Mucosa of descending colon (tissue), 3 donors: ENCODE data around the gene SERPINB5. TPM values are rescaled to one million over a fixed set of nuclear protein-coding genes. Genes with fewer than 3 reads are reported as not detected.

Experiments used
- ATAC-seq: fragments of 200-7000 bp; cut with Tn5 transposase; one replicate; pipeline ENCODE4 v1.9.1; 2020; ENCODE audit warnings: mild to moderate bottlenecking, moderate library complexity
- DNase-seq, 3 donors: peaks; one replicate each; pipeline ENCODE4 v3.0.0-alpha.2; 2020
- H3K36me3 ChIP-seq: fragments of 200-600 bp; one replicate; pipeline ENCODE4 v1.8.0; 2021; ENCODE audit warnings: low read depth, mild to moderate bottlenecking
- H3K4me1 ChIP-seq: fragments of 200-600 bp; one replicate; pipeline ENCODE4 v1.8.0; 2021; ENCODE audit warnings: low read depth, mild to moderate bottlenecking
- H3K4me3 ChIP-seq: fragments of 200-600 bp; one replicate; pipeline ENCODE4 v1.8.0; 2021; ENCODE audit warnings: mild to moderate bottlenecking
- H3K9me3 ChIP-seq: fragments of 200-600 bp; one replicate; pipeline ENCODE4 v1.8.0; 2021; ENCODE audit warnings: mild to moderate bottlenecking
- intact Hi-C, 2 donors: fragments of 100-400 bp; cut with DNase I in 1 of 2; cut with micrococcal nuclease in 1 of 2; formaldehyde crosslinking; loops; one replicate each; pipeline versions ENCODE4 v1.11.0 to v1.11.1; 2022; cut with DNase I, micrococcal nuclease
- long read RNA-seq, 2 donors: library from polyadenylated mRNA; unstranded; transcript quantifications; one replicate each; pipeline ENCODE4 v2.0.0, GENCODE V29; 2019 to 2021
- total RNA-seq, 3 donors: library from RNA; stranded (reverse); fragmentation: NEBNext Ultra II Directional in 2 of 3; extraction: Animal tissue kit (Norgen Biotek cat#: 25700) in 2 of 3; gene quantifications; one replicate each; pipeline versions ENCODE4 v1.2.1 to v1.2.4, GENCODE V29; 2021 to 2023
- TF ChIP-seq, protein P1 (sequence below): fragments of 200-600 bp; IDR thresholded peaks from one replicate; pipeline ENCODE4 v1.8.0; 2022; ENCODE audit warnings: antibody characterized with exemption, mild to moderate bottlenecking
- donor health status: DM: no; HTN: no; CAD: no; lungs with moderate emphysema.
- donor health status: DM: no; HTN: no; CAD: no.
- donor health status: DM: no; HTN: yes; CAD: no.

The SERPINB5 gene, protein sequence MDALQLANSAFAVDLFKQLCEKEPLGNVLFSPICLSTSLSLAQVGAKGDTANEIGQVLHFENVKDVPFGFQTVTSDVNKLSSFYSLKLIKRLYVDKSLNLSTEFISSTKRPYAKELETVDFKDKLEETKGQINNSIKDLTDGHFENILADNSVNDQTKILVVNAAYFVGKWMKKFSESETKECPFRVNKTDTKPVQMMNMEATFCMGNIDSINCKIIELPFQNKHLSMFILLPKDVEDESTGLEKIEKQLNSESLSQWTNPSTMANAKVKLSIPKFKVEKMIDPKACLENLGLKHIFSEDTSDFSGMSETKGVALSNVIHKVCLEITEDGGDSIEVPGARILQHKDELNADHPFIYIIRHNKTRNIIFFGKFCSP
- 1 to 10 TPM in 2 of 3 donors, under 1 TPM in 1; 0.63 to 2.6 (median 2.3) TPM for total RNA-seq
- long read RNA-seq, donor 1, partial matches to known transcripts: 0 of 3 reads
- long read RNA-seq, donor 1, other reads (novel, unspliced or antisense): 0 of 3 reads
- long read RNA-seq, donor 2, partial matches to known transcripts: 0 of 2 reads
- long read RNA-seq, donor 2, other reads (novel, unspliced or antisense): 0 of 2 reads

DNA sequence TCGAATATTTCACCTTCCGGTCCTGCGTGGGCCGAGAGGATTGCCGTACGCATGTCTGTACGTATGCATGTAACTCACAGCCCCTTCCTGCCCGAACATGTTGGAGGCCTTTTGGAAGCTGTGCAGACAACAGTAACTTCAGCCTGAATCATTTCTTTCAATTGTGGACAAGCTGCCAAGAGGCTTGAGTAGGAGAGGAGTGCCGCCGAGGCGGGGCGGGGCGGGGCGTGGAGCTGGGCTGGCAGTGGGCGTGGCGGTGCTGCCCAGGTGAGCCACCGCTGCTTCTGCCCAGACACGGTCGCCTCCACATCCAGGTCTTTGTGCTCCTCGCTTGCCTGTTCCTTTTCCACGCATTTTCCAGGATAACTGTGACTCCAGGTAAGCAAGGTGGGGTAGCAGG lies at the start of gene SERPINB5:
SERPINB5 (plus strand) TSS at position 291 of the 400 bp plus-strand sequence. CDS start 7,471 bp downstream, outside the sequence.
- DNase-seq: peak; percentile 84 to 93 (median 92)
- TF ChIP-seq, protein P1, sequence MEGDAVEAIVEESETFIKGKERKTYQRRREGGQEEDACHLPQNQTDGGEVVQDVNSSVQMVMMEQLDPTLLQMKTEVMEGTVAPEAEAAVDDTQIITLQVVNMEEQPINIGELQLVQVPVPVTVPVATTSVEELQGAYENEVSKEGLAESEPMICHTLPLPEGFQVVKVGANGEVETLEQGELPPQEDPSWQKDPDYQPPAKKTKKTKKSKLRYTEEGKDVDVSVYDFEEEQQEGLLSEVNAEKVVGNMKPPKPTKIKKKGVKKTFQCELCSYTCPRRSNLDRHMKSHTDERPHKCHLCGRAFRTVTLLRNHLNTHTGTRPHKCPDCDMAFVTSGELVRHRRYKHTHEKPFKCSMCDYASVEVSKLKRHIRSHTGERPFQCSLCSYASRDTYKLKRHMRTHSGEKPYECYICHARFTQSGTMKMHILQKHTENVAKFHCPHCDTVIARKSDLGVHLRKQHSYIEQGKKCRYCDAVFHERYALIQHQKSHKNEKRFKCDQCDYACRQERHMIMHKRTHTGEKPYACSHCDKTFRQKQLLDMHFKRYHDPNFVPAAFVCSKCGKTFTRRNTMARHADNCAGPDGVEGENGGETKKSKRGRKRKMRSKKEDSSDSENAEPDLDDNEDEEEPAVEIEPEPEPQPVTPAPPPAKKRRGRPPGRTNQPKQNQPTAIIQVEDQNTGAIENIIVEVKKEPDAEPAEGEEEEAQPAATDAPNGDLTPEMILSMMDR: no peak
- H3K4me1 ChIP-seq: no peaks in the 10 kb centered on the region
- H3K36me3 ChIP-seq: no peaks in the 10 kb centered on the region
- ATAC-seq: peak; percentile 96
- no peaks in the 10 kb centered on the region for H3K9me3 ChIP-seq
- intact Hi-C loops: no loop called here
- H3K4me3 ChIP-seq: no peak within 1 kb of the TSS

DNA sequence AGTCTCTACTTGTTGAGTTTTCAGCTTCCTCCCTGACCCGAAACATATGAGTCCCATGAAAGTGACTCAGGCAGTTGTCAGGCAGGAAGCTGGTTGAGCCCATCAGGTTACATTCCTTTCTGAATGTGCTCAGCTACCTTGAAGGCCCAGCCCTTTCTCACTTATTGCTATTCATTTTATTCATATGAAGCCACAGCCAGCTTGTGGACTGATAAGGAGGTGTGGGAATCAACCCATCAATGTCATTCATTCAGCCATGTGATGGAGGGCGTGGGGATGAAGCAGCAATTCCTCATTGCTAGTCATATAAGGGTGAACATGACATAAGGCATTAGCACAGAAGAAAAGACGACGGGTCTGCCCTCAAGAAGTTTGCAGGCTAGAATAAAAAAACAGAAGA lies 49.2 kb upstream of the SERPINB5 start:
- TF ChIP-seq, protein P1: no peak
- Histone ChIP-seq H3K36me3 (no peaks in the 10 kb centered on the region), H3K4me3 (no peak overlapping the region), H3K4me1 (peaks cover 5% of the 10 kb centered on the region), H3K9me3 (no peaks in the 10 kb centered on the region)
- ATAC-seq: peak; percentile 83
- peak in 1 of 3 donors; percentile 32 for DNase-seq
- intact Hi-C loops: no loop called here

DNA sequence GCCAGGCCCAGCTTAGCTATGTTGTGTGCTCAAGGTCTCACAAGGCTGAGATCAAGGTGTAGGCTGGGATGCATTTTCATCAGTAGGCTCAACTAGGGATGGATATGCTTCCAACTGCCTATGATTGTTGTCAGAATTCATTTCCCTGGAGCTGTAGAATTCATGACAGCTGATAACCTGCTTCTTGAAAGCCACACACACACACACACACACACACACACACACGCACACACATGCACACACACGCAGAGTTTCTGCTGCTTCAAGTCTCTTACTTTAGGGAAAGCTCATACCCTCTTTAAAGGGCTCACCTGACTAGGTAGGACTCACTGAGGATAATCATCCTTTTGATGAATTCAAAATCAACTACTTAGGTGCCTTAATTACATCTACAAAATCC lies 46.2 kb upstream of the SERPINB5 start:
- ATAC-seq: no peak
- TF ChIP-seq, protein P1: no peak
- Histone ChIP-seq H3K4me3 (no peak overlapping the region), H3K36me3 (no peaks in the 10 kb centered on the region), H3K9me3 (no peaks in the 10 kb centered on the region), H3K4me1 (no peaks in the 10 kb centered on the region)
- intact Hi-C loops: loop anchor here in 1 of 2 donors (10.0 kb wide), 1 partner anchor 286 kb away; no protein-coding TSS in a partner anchor
- no peak for DNase-seq

DNA sequence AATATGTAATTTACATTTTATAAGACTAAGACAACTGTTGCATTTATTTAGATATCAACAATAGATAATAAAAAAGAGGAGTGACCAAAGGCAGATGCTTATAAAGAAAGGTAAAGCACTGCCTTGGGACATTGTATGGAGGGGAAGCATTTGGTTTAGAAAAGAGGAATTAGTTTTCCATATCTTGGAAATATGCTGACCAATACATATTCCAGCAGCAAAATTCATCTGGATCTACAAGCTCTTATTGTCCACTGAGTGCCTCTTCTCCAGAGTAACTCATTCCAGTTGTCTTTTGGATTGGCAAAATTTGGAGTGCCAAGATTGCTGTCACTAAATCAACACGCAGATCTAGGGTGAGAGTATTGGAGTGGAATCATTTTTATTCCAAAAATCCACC lies 45.6 kb upstream of the SERPINB5 start:
- DNase-seq: no peak
- Histone ChIP-seq H3K9me3 (no peaks in the 10 kb centered on the region), H3K36me3 (no peaks in the 10 kb centered on the region), H3K4me3 (no peak overlapping the region), H3K4me1 (no peaks in the 10 kb centered on the region)
- ATAC-seq: no peak
- intact Hi-C loops: loop anchor here in 1 of 2 donors (10.0 kb wide), 1 partner anchor 286 kb away; no protein-coding TSS in a partner anchor
- TF ChIP-seq, protein P1: no peak

DNA sequence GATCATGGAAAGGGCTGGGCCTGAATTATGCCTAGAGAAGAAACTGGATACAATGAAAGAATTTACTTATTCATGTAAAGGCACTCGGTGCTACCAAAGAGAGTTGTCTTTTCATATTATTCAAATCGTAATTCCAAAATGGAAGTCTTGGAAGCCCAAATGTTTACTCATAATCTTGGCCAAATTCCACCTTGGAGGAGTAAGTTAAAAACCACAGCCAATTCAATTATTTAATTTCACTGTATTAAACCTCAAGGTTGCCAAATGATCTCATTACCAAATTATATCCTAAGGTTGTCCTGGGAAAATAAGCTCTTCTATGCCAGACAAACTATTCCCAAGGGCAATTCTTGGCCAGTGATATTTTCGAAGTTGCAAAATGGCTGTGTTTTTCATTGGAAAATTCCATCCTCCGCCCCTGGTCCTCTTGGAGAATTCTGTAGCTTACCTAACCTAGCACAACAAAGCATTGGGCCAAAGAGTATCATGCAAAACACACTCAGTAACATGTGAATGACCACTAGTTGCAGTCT lies 43.4 kb upstream of the SERPINB5 start:
- ATAC-seq (no peak), DNase-seq (no peak)
- Histone ChIP-seq H3K4me1 (no peaks in the 10 kb centered on the region), H3K4me3 (no peak overlapping the region), H3K9me3 (no peaks in the 10 kb centered on the region), H3K36me3 (no peaks in the 10 kb centered on the region)
- intact Hi-C loops: loop anchor here in 1 of 2 donors (10.0 kb wide), 1 partner anchor 289 kb away; no protein-coding TSS in a partner anchor
- TF ChIP-seq, protein P1: no peak
